Vagina (tissue), 2 donors: ENCODE measurements around the gene ZSCAN1. TPM values are rescaled to one million over a fixed set of nuclear protein-coding genes. Genes with fewer than 3 reads are reported as not detected.

Experiments
- DNase-seq, 2 donors: peaks; one replicate each; pipeline ENCODE4 v3.0.0-alpha.2; 2017; ENCODE audit errors: extremely low spot score in 2 of 2
- H3K27ac ChIP-seq: fragments of 200-600 bp; sonication (generic); one replicate; pipeline ENCODE4 v1.5.1; 2019
- H3K27me3 ChIP-seq: fragments of 200-600 bp; sonication (generic); one replicate; pipeline ENCODE4 v1.5.1; 2019
- H3K36me3 ChIP-seq, 2 donors: fragments of 200-600 bp; sonication (generic); one replicate each; pipeline ENCODE4 v1.5.1; 2017 to 2019
- H3K4me1 ChIP-seq: fragments of 200-600 bp; sonication (generic); one replicate; pipeline ENCODE4 v1.5.1; 2019
- H3K4me3 ChIP-seq, 2 donors: fragments of 200-600 bp; sonication (generic); 1 replicate in 1 of 2; 2 replicates in 1 of 2; pipeline ENCODE4 v1.5.1; 2016 to 2019
- H3K9me3 ChIP-seq: fragments of 200-600 bp; sonication (generic); one replicate; pipeline ENCODE4 v1.5.1; 2019
- POLR2A ChIP-seq, 2 donors: fragments of 450-650 bp; IDR thresholded peaks; one replicate each; pipeline ENCODE4 v1.6.1; 2017; ENCODE audit warnings: antibody characterized with exemption in 2 of 2, mild to moderate bottlenecking in 2 of 2, moderate library complexity in 2 of 2
- POLR2AphosphoS5 ChIP-seq, 2 donors: sonication (generic); formaldehyde crosslinking; IDR thresholded peaks; one replicate each; pipeline ENCODE4 v1.9.0; 2017; ENCODE audit warnings: antibody characterized with exemption in 2 of 2, mild to moderate bottlenecking in 2 of 2, low read depth in 1 of 2; ENCODE audit not compliant: insufficient read depth in 1 of 2
- intact Hi-C: fragments of 100-400 bp; cut with DNase I; formaldehyde crosslinking; loops from one replicate; pipeline ENCODE4 v1.15.1; 2023
- total RNA-seq: library from RNA; depleted of rRNA; stranded (reverse); fragments of >200 nt; gene quantifications from one replicate; pipeline ENCODE4 v1.2.3, GENCODE V29; 2016
- TF ChIP-seq, protein P1 (sequence below), 3 experiments: fragments of 450-650 bp in 2 of 3; fragments of 200-600 bp in 1 of 3; sonication (generic) in 1 of 3; IDR thresholded peaks; one replicate each; pipeline ENCODE4 v1.5.1; 2017 to 2019; ENCODE audit warnings: antibody characterized with exemption in 3 of 3, mild to moderate bottlenecking in 2 of 3, moderate library complexity in 2 of 3

ZSCAN1 gene, protein sequence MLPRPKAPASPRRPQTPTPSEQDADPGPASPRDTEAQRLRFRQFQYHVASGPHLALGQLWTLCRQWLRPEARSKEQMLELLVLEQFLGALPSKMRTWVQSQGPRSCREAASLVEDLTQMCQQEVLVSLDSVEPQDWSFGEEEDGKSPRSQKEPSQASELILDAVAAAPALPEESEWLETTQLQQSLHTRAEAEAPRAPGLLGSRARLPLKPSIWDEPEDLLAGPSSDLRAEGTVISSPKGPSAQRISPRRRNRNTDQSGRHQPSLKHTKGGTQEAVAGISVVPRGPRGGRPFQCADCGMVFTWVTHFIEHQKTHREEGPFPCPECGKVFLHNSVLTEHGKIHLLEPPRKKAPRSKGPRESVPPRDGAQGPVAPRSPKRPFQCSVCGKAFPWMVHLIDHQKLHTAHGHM
- not detected for total RNA-seq

DNA sequence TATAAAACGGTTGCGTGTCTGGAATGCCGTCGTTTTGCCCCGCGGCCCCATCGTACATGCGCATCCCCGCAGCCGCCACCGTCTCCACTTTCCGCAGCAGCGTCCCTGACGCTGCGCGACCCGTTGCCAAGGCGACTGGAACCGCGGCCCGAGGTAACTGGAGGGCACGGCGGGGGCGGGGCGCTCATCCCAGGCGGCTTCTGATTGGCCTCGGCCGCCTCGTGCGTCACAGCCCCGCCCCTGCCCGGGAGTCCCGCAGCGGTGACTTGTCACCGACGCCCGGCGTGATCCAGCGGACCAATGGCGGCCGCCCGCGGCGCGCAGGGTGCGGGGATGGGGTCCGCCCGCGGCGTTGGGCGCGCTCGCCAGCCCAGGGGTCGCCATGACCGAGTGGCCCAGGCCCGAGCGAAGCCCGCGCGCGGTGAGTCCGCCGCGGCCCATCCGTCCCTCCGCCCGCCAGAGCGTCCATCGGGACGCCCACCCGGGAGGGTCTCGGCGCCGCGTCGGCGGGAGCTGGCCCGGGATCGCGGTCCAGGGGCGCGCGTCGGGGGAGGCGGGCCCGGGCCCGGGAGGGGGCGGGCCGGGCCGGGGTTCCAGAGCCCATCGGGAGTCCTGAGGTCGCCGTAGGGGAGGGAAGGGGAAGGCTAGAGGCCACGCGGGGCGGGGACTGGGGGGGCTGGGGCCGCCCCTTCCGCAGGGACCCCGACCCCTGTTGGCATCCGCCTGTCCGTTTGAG, at the start of gene ZSCAN1:
TSS of gene ZSCAN1 (plus strand) at position 285 of the 736 bp plus-strand sequence. CDS start 3,812 bp downstream, outside the sequence.
- Histone ChIP-seq H3K27me3 (no peaks in the 10 kb centered on the region), H3K9me3 (no peaks in the 10 kb centered on the region), H3K36me3 (no peaks in the 10 kb centered on the region), H3K27ac (no peak within 1 kb of the TSS), H3K4me3 (peak within 1 kb of the TSS; percentile 46 to 51), H3K4me1 (no peaks in the 10 kb centered on the region)
- intact Hi-C loops, result no loop called here
- no peak for DNase-seq
- TF ChIP-seq POLR2A (IDR thresholded peaks at IDR 0.05) (no peak), POLR2AphosphoS5 (IDR thresholded peaks at IDR 0.05; ENCODE audit: insufficient read depth in 1 of 2, low read depth in 1 of 2) (no peak)
- TF ChIP-seq, protein P1, sequence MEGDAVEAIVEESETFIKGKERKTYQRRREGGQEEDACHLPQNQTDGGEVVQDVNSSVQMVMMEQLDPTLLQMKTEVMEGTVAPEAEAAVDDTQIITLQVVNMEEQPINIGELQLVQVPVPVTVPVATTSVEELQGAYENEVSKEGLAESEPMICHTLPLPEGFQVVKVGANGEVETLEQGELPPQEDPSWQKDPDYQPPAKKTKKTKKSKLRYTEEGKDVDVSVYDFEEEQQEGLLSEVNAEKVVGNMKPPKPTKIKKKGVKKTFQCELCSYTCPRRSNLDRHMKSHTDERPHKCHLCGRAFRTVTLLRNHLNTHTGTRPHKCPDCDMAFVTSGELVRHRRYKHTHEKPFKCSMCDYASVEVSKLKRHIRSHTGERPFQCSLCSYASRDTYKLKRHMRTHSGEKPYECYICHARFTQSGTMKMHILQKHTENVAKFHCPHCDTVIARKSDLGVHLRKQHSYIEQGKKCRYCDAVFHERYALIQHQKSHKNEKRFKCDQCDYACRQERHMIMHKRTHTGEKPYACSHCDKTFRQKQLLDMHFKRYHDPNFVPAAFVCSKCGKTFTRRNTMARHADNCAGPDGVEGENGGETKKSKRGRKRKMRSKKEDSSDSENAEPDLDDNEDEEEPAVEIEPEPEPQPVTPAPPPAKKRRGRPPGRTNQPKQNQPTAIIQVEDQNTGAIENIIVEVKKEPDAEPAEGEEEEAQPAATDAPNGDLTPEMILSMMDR (IDR thresholded peaks at IDR 0.05), result no peak

DNA sequence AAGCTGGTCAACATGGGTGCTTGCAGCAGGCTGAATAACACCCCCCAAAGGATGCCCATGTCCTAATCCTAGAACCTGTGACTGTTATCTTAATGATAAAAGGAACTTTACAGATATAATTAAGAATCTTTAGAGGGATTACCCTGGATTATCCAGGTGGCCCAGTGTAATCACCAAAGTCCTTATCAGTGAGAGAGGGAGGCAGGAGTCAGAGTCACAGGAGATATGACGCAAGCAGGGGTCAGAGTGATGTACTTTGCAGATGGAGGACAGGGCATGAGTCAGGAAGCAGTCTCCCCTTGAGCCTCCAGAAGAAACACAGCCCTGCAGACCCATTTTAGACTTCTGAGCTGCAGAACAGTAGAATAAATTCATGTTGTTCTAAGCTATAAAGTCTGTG, 41.0 kb upstream of the ZSCAN1 start:
- TF ChIP-seq, protein P1 (IDR thresholded peaks at IDR 0.05), result no peak
- TF ChIP-seq POLR2AphosphoS5 (IDR thresholded peaks at IDR 0.05; ENCODE audit: insufficient read depth in 1 of 2, low read depth in 1 of 2) (no peak), POLR2A (IDR thresholded peaks at IDR 0.05) (no peak)
- H3K27me3 ChIP-seq, result no peaks in the 10 kb centered on the region
- no peak overlapping the region for H3K27ac ChIP-seq
- no peak for DNase-seq
- H3K36me3 ChIP-seq, result peaks cover 1 to 88% of the 10 kb centered on the region in 2 donors
- intact Hi-C loops, result no loop called here
- H3K9me3 ChIP-seq, result peaks cover 52% of the 10 kb centered on the region
- H3K4me3 ChIP-seq, result no peak overlapping the region
- no peaks in the 10 kb centered on the region for H3K4me1 ChIP-seq

DNA sequence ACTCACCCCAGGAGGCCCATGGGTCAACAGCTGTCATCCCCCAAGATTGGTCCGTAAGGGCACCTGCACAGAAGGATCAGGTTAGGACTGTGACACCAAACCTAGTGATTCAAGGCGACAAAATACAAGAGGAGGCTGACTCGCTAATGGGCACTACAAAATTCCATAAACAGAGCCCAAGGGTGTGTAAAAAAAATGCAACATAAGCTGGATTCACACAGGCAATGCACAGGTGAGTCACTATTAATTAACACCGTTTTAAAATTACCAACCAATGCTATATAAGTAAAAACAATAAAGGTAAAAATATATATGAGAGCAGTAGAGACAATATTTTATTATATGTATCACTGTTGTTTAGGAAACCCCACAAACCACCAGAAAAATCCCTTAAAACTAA, 33.1 kb upstream of the ZSCAN1 start:
- Histone ChIP-seq H3K4me3 (no peak overlapping the region), H3K36me3 (peaks cover 7 to 72% of the 10 kb centered on the region in 2 donors), H3K4me1 (peaks cover 33% of the 10 kb centered on the region), H3K27me3 (no peaks in the 10 kb centered on the region), H3K27ac (no peak overlapping the region), H3K9me3 (peaks cover 20% of the 10 kb centered on the region)
- intact Hi-C loops, result no loop called here
- TF ChIP-seq POLR2A (IDR thresholded peaks at IDR 0.05) (no peak), POLR2AphosphoS5 (IDR thresholded peaks at IDR 0.05; ENCODE audit: insufficient read depth in 1 of 2, low read depth in 1 of 2) (no peak)
- TF ChIP-seq, protein P1 (IDR thresholded peaks at IDR 0.05), result no peak
- no peak for DNase-seq

DNA sequence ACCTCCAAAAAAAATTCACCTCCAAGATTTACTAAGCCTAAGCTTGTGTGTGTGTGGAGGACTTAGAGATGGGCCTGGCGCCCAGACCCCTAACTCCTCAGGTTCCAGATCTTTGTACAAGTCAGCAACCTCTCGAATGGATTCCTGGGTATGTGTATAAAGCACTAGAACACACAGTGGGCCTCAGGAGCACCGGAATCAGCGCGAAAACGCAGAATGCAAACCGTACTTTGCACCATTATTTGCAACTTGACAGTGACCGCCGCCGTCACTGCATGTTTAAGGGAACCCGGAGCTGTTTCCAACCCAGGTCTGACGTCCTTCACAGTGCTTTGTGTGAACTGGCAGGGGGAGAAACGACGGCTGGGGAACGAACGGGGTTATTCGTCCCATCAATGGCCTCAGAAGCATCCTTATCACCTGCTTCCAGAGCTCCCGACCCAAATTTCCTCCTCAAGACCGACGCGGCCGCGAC, 31.9 kb upstream of the ZSCAN1 start:
- H3K27ac ChIP-seq, result peak overlapping the region; percentile 81
- H3K4me3 ChIP-seq, result peak overlapping the region; percentile 70 to 94
- intact Hi-C loops, result no loop called here
- no peak for DNase-seq
- H3K9me3 ChIP-seq, result peaks cover 19% of the 10 kb centered on the region
- no peak for TF ChIP-seq POLR2A (IDR thresholded peaks at IDR 0.05)
- TF ChIP-seq POLR2AphosphoS5 (IDR thresholded peaks at IDR 0.05; ENCODE audit: insufficient read depth in 1 of 2, low read depth in 1 of 2), result no peak
- TF ChIP-seq, protein P1 (IDR thresholded peaks at IDR 0.05), result no peak
- H3K27me3 ChIP-seq, result no peaks in the 10 kb centered on the region
- H3K4me1 ChIP-seq, result peaks cover 33% of the 10 kb centered on the region
- peaks cover 7 to 74% of the 10 kb centered on the region in 2 donors for H3K36me3 ChIP-seq
